K562 (cell line): ENCODE measurements around the gene PRPF6. TPM values are rescaled to one million over a fixed set of nuclear protein-coding genes. Genes with fewer than 3 reads are reported as not detected.

ENCODE experiments used
- ATAC-seq: fragments of 200-7000 bp; cut with Tn5 transposase; 3 replicates; pipeline ENCODE4 v1.9.1; 2020; ENCODE audit warnings: moderate library complexity
- BruUV-seq: library from RNA; stranded (reverse); fragments of 400-500 nt; replicated peaks from 2 replicates; lab custom pipeline; 2021; lab: Mats Ljungman, UMichigan
- CTCF ChIA-PET: fragments of 300-600 bp; formaldehyde crosslinking; extraction: SDS; loops from one replicate; lab custom pipeline; 2021; ENCODE audit warnings: low intra/inter-chr PET ratio; lab: Yijun Ruan, JAX
- POLR2A ChIA-PET: fragments of 300-600, 350-650 bp; sonication (Branson Sonifier 250); formaldehyde crosslinking; extraction: SDS; loops from one replicate; lab custom pipeline; 2021; ENCODE audit warnings: antibody characterized with exemption, inconsistent platforms; lab: Yijun Ruan, JAX
- DNase-seq, 4 experiments: peaks; one replicate each; pipeline versions ENCODE4 v3.0.0 to v3.0.0-alpha.2; 2011 to 2018; ENCODE audit warnings: low spot score in 3 of 4, mixed read lengths in 3 of 4; ENCODE audit errors: extremely low read depth in 1 of 4
- FAIRE-seq: peaks from 2 replicates; lab custom pipeline; 2011; peaks lifted over from hg19 to GRCh38; lab: Jason Lieb, UNC
- H2AFZ ChIP-seq: 2 replicates; pipeline ENCODE4 v1.6.0; 2011; ENCODE audit warnings: low read depth, low read length, control low read depth, inconsistent platforms
- H3K27ac ChIP-seq: fragments of 200-600 bp; 3 replicates; pipeline ENCODE4 v1.8.0; 2011; ENCODE audit warnings: low read depth, mild to moderate bottlenecking, control low read depth, inconsistent platforms, low read length, moderate library complexity, mixed read lengths; ENCODE audit errors: extremely low read depth
- H3K27me3 ChIP-seq, 2 experiments: fragments of 300-600 bp in 1 of 2; 2 replicates in 1 of 2; 3 replicates in 1 of 2; pipeline versions ENCODE4 v1.6.0 to v1.8.0; 2011; ENCODE audit warnings: inconsistent platforms in 2 of 2, low read length in 2 of 2, mild to moderate bottlenecking in 1 of 2, mixed read lengths in 1 of 2, moderate library complexity in 1 of 2; ENCODE audit not compliant: control insufficient read depth in 2 of 2, insufficient read depth in 2 of 2
- H3K36me3 ChIP-seq: fragments of 300-600 bp; 3 replicates; pipeline ENCODE4 v1.8.0; 2011; ENCODE audit warnings: mild to moderate bottlenecking, low read length, inconsistent platforms; ENCODE audit not compliant: control insufficient read depth, insufficient read depth
- H3K4me1 ChIP-seq, 2 experiments: fragments of 200-600 bp in 1 of 2; replicated peaks in 1 of 2; 2 replicates in 1 of 2; 3 replicates in 1 of 2; pipeline versions ENCODE4 v1.5.1 to v1.8.0; 2011; ENCODE audit warnings: inconsistent platforms in 2 of 2, low read length in 2 of 2, mild to moderate bottlenecking in 1 of 2, mixed read lengths in 1 of 2, moderate library complexity in 1 of 2; ENCODE audit not compliant: control insufficient read depth in 2 of 2, insufficient read depth in 2 of 2
- H3K4me2 ChIP-seq: 2 replicates; pipeline ENCODE4 v1.6.1; 2011; ENCODE audit warnings: low read length, control low read depth, inconsistent platforms, mixed read lengths; ENCODE audit not compliant: insufficient read depth
- H3K4me3 ChIP-seq: fragments of 200-600 bp; sonication (generic), shearing (Covaris generic); 2 replicates; pipeline ENCODE4 v1.5.1; 2016; ENCODE audit warnings: control low read depth, inconsistent platforms
- H3K79me2 ChIP-seq: fragments of 200-600 bp; 3 replicates; pipeline ENCODE4 v1.8.0; 2011; ENCODE audit warnings: low read length, inconsistent platforms; ENCODE audit not compliant: control insufficient read depth, insufficient read depth
- H3K9ac ChIP-seq, 2 experiments: 2 replicates each; pipeline versions ENCODE4 v1.6.0 to v1.6.1; 2011; ENCODE audit warnings: low read depth in 2 of 2, low read length in 2 of 2, control low read depth in 1 of 2, inconsistent platforms in 1 of 2, mild to moderate bottlenecking in 1 of 2, mixed read lengths in 1 of 2; ENCODE audit not compliant: insufficient read depth in 1 of 2
- H3K9me1 ChIP-seq: one replicate; pipeline ENCODE4 v1.6.0; 2011; ENCODE audit warnings: inconsistent platforms, mild to moderate bottlenecking, low read length, moderate library complexity; ENCODE audit not compliant: control insufficient read depth, insufficient read depth
- H3K9me3 ChIP-seq: replicated peaks from 2 replicates; pipeline ENCODE4 v1.5.1; 2011; ENCODE audit warnings: low read depth, low read length, inconsistent platforms; ENCODE audit not compliant: control insufficient read depth, insufficient read depth
- H4K20me1 ChIP-seq: replicated peaks from 2 replicates; pipeline ENCODE4 v1.6.1; 2011; ENCODE audit warnings: low read length, inconsistent platforms, mixed read lengths; ENCODE audit not compliant: control insufficient read depth, insufficient read depth
- DEAF1 ChIP-seq: fragments of 450-650 bp; formaldehyde crosslinking; IDR thresholded peaks from 2 replicates; pipeline ENCODE4 v1.4.0; 2020; ENCODE audit warnings: mild to moderate bottlenecking, moderate library complexity
- ETV5 ChIP-seq: sonication (generic); formaldehyde crosslinking; IDR thresholded peaks from 2 replicates; pipeline ENCODE4 v1.4.0; 2020; ENCODE audit warnings: low read depth, mild to moderate bottlenecking, missing genetic modification reagents
- GTF2E2 ChIP-seq: fragments of 200-800 bp; sonication (Bioruptor generic); IDR thresholded peaks from 2 replicates; pipeline ENCODE4 v1.6.1; 2016; ENCODE audit warnings: missing genetic modification characterization, missing compliant biosample characterization
- SREBF1 ChIP-seq: fragments of 150-350 bp; IDR thresholded peaks from 2 replicates; pipeline ENCODE4 v1.6.1; 2014; ENCODE audit warnings: antibody characterized with exemption, low read depth, low read length, borderline replicate concordance
- SRSF9 ChIP-seq: fragments of 200-400 bp; formaldehyde crosslinking; IDR thresholded peaks from 2 replicates; pipeline ENCODE4 v1.6.1; 2017; ENCODE audit warnings: low read depth, low read length, borderline replicate concordance
- ZC3H4 ChIP-seq: sonication (generic); formaldehyde crosslinking; IDR thresholded peaks from 2 replicates; pipeline ENCODE4 v1.9.0; 2021; ENCODE audit warnings: missing genetic modification reagents, borderline replicate concordance
- ZNF407 ChIP-seq: fragments of 450-650 bp; IDR thresholded peaks from 2 replicates; pipeline ENCODE4 v1.6.1; 2016; ENCODE audit warnings: low read depth
- ZNF589 ChIP-seq: fragments of 200-800 bp; sonication (Bioruptor generic); IDR thresholded peaks from 2 replicates; pipeline ENCODE4 v1.6.1; 2016; ENCODE audit warnings: low read depth, missing genetic modification characterization, missing compliant biosample characterization
- ZZZ3 ChIP-seq: fragments of 450-650 bp; IDR thresholded peaks from 2 replicates; pipeline ENCODE4 v1.6.1; 2016; ENCODE audit warnings: antibody characterized with exemption, mild to moderate bottlenecking, moderate library complexity
- WGBS: fragments of 100-300 bp; shearing (Covaris generic); methylation state at CpG from one replicate; pipeline ENCODE4 v1.1.6; 2016; ENCODE audit warnings: low coverage, mixed read lengths; ENCODE audit not compliant: insufficient coverage; ENCODE audit errors: missing lambda C conversion rate; 5-methylcytosine and 5-hydroxymethylcytosine counted together
- in situ Hi-C: fragments of 300-500 bp; cut with MboI; formaldehyde crosslinking; loops from 4 replicates; pipeline ENCODE4 v1.15.0; 2018; ENCODE audit warnings: inconsistent platforms, mixed read lengths
- intact Hi-C: fragments of 100-400 bp; cut with micrococcal nuclease; formaldehyde crosslinking; loops from 2 replicates; pipeline ENCODE4 v1.14.2; 2022
- polyA plus RNA-seq, 8 experiments: library from polyadenylated mRNA; depleted of rRNA in 4 of 8; stranded (reverse) in 5 of 8; unstranded in 3 of 8; fragments of >200 nt; fragmentation: Nextera tagmentation in 2 of 8; fragmentation: Illumina TruSeq in 1 of 8; extraction: Ambion mirVana in 2 of 8; extraction: Trizol in 1 of 8; gene quantifications; 2 replicates each; pipeline versions ENCODE4 v1.2.1 to v1.2.3, GENCODE V29; 2011 to 2014; ENCODE audit warnings: inconsistent platforms in 1 of 8, missing spikeins in 1 of 8
- total RNA-seq, 7 experiments: library from RNA; depleted of rRNA in 6 of 7; stranded (reverse); fragments of >200 nt in 6 of 7; fragmentation: Illumina TruSeq in 2 of 7; extraction: Trizol in 2 of 7; gene quantifications; 2 replicates each; pipeline versions ENCODE4 v1.2.1 to v1.2.3, GENCODE V29; 2011 to 2021; ENCODE audit warnings: low replicate concordance in 1 of 7

The PRPF6 gene
- total and polyA plus RNA-seq, 9 of the 15 experiments (the other 6 are each of a cell fraction or from before 2014, with no cell fraction given), result 4.2 to 83.2 (median 59.9) TPM

- DNase-seq, result no peak
- H3K79me2 ChIP-seq, result peaks cover 7% of the 10 kb centered on the region
- H3K9ac ChIP-seq, result no peak overlapping the region
- ATAC-seq, result no peak
- intact Hi-C loops, result no loop called here
- no peak overlapping the region for H3K4me3 ChIP-seq
- peaks cover 75% of the 10 kb centered on the region; the same call in 2 of the 3 replicates for H3K36me3 ChIP-seq
- in situ Hi-C loops, result no loop called here
- no TSS peak for BruUV-seq
- H3K9me1 ChIP-seq, result no peaks in the 10 kb centered on the region
- H3K4me1 ChIP-seq, result peaks cover 4 to 54% of the 10 kb centered on the region in 2 experiments; a peak in 3 of 5 replicates
- no peak overlapping the region for H3K4me2 ChIP-seq
- no peaks in the 10 kb centered on the region for H3K27me3 ChIP-seq
- no peak for TF ChIP-seq ZNF407
- no peak for TF ChIP-seq ZC3H4
- no peak for TF ChIP-seq ZNF589 (CRISPR knock-in tag)
- no peak for TF ChIP-seq SREBF1
- no peak for TF ChIP-seq GTF2E2 (tag)
- TF ChIP-seq SRSF9, result no peak
- no peak for TF ChIP-seq DEAF1 (CRISPR knock-in tag)
- TF ChIP-seq ETV5, result no peak
- no peak for TF ChIP-seq ZZZ3
- peaks cover 11% of the 10 kb centered on the region for H4K20me1 ChIP-seq
- no peak overlapping the region for H2AFZ ChIP-seq
- 93% methylated on average over 14 of the region's 14 CpGs for WGBS
- FAIRE-seq, result peak; percentile 37
- no peaks in the 10 kb centered on the region; the same call in 1 of the 2 replicates for H3K9me3 ChIP-seq
- ChIA-PET CTCF (no interaction called here), POLR2A (interaction anchor here (1.0 kb wide), 1 partner anchor 14 kb away, joined by 3 read pairs; no protein-coding TSS in a partner anchor)
- H3K27ac ChIP-seq, result no peak overlapping the region
Observed at GRCh38 chr20:63937596-63937995, 43.3 kb upstream of the PRPF6 start.
